Activated CD4-positive, alpha-beta T cell treated with anti-CD3 and anti-CD28 coated beads, Interleukin-2, amount 50 U/mL, for 16 hours (primary cell): ENCODE results near the gene KCNQ1OT1.

Source experiments
- DNase-seq: peaks from one replicate; pipeline ENCODE4 v3.0.0-alpha.2; 2020

The KCNQ1OT1 gene

DNA sequence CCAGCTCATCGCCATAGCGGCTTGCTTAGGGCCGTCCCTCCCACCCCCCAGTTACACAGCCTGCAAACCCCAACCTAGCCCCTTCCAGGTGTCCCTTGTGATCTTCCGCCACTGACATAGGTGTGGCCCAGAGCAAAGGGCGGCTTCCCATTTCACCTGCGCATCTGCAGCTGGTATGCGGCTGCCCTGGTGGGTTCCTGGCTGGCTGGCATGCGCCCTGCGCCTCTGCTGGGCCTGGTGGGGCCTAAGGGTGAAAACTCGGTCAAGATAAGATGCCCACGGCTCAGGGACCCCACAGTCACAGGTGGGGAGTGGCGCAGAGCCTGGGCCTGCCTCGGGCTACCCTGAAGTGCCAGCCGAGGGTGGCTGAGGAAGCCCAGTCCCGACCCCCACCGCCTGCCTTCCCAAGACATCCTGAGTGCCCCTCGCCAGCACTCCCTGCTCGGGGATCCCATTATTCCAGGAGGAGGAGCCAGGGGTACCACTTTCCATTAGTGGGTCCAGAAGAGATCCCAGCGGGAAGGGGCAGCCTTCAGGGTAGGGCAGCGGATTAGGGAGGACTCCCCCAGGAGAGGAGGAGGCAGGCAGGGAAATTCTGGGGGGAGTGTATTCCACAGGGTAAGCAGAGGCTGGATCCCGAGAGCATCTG, 36.9 kb upstream of the KCNQ1OT1 start:
- DNase-seq = no peak

- DNase-seq = no peak
These were observed 35.3 kb upstream of the KCNQ1OT1 start for GRCh38 chr11:2735053-2735589.

- no peak for DNase-seq
These were observed 34.6 kb upstream of the KCNQ1OT1 start for GRCh38 chr11:2734181-2735052.

DNA sequence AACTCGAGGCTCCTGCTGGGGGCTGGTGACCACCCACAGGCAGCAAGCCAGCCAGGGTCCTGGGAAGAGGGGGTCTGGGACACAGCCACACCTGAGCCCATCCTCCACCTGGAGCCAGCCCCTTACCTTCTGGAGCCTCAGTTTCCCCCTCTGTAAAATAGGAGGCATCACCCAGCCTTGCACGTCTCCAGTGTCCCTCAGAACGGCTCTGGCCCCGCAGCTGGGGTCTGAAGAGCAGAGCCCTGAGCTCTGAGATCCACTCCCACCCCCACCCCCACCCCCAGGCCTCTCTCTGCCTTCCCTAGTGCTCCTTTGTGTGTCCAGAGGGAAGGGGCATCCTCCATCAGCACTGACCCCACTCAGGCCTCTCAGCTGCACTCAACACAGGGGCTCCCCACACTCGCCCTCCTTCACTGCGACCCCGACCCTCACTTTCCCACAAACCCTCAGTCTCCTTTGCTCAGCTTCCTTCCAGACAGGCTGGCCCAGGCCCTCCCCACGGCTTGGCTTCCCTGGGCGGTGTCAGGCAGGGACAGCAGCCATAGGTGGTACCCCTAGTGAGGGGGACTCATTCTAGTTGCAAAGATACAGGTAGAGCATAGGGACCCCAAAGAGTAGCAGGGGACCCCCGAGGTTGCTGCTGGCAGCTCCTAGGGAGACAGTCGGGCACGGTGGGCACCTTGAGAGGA, 33.3 kb upstream of the KCNQ1OT1 start:
- DNase-seq = no peak

DNA sequence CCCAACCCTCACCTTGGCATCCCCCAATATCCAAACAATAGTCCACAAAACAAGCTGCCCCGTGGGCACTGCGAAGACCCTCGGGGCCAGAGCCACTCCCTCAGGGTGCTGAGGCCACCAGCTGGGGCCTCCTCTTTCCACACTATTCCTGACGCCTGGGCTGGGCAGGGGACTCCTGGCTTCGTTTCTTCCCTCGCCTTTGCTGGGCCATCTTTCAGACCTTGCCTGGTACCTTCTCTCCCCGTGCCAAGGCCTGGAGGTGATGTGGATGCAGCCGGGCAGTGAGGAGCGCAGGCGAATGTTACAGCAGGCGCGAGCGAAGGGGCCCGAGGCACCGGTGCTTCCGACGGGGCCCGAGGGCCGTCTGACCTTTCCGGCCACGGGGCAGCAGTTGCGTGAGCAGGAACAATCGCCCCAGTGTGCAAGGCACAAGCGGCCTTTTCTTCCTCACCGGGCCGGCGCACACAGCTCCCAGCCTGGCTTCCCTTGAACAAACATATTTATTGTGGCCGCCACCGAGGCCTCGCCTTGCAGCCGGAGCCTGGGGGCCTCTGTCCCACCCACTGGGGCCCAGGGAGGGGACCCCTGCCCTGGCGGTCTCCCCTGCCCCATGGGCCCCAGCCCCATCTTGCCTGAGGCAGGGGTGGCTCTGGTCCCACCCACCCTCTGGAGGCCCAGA, 32.6 kb upstream of the KCNQ1OT1 start:
- no peak for DNase-seq

DNA sequence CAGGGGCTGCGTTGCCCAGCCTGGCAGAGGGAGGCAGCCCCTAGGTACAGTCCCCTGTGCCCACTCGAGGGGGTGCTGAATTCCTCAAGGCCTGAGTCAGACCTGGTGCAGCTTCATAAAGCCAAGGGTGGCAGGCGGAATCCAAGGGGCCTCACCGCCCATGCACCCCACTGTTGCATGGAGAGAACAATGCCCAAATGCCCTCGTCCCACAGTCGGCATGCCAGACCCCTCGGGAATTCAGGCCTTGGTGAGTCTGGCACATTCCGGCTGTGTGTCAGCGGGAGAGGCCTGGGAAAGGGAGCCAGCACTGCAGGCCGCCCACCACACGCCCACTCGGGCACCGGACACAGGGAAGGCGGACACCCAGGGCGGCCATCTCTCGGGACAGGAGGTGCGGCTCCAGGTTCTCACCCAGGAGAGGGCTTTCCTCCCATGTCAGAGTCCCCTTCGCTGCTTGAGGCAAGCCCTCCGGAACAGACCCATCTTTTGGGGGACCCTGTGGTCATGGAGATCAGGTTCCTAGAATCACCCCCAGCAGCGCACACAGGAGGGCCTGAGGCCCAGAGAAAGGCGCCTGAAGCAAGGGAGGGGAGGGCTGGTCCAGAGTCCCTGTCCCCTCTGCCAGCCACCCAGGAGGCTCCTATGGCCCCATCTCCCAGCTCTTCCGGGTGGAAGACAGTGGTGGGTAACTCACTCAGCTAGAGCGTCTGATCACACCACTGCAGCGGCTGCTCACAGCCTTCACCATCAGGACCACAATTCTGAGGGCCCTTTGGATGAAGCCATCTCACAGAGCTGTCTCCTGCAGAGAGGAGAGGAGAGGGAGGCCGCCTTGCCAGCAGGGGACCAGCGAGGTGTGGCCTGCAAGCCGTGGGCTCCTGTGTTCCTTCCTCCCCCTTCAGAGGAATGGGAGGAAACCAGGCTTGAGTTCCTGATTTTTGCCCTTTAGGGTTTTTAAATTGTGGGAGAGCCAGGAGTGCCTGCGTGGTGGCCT, 31.6 kb upstream of the KCNQ1OT1 start:
- DNase-seq = no peak

GRCh38 chr11:2730272-2731129, 30.7 kb upstream of the KCNQ1OT1 start:
- no peak for DNase-seq

DNA sequence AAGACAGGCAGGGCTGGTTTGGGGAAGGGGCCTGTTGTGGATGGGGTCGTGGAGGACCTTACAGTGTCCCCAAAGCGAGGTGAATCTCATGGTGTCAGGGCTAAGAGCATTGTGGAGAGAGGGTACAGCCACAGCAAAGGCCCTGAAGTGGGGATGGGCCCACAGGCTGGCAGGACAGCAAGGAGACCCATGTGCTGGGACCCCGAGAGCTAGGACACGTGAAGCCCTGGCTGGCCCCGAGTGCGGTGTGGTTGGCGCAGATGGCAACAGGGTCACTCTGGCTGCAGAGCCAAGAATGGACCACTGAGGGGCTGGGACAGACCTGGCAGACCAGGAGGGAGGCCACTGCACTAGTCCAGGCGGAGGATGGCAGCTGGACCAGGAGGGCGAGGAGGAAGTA, 30.0 kb upstream of the KCNQ1OT1 start:
- no peak for DNase-seq

- DNase-seq = no peak
These were observed 29.0 kb upstream of the KCNQ1OT1 start for GRCh38 chr11:2728663-2729332.

DNA sequence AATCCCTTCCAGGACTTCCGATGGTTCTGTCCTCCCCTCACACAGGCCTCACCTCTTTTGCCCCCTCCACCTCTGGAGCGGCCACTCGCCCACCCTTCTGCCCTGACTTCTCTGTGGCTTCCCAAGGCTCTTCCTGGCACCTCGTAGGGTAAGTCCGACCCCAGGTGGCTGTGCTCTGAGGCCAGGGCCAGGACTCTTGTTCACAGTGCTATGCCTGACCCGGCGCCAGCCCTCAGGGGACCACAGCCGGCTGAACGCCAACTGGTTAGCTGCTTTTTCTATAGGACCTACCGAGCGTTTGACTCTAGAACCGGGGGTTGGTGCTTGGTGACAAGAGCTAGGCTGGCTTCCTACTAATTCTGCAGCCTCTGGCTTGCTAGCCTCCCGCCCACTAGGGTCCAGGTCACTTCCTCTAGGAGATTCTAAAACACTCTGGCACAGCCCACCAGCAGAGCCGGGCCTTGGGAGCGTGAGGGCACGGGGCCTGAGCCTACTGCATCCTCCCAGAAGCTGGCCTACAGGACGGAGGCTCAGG, 28.4 kb upstream of the KCNQ1OT1 start:
- no peak for DNase-seq

DNA sequence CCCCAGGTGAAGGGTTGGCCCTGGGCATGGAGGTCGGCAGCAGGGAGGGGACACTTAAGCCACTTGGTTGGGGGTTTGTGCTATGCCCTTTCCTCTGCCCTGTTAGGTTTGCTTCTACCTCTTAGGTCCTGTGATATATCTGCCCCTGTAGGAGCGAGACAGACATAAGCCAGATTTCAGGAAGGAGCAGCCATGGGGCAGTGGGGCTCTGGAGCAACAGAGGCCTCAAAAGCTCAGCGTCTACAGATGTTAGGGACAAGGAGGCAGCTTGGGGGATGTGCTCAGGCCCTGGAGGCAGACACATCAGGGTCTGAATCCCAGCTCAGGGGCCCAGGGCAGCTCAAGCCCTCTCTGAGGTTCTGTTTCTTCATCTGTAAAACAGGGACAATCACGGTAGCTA, 27.2 kb upstream of the KCNQ1OT1 start:
- no peak for DNase-seq

DNA sequence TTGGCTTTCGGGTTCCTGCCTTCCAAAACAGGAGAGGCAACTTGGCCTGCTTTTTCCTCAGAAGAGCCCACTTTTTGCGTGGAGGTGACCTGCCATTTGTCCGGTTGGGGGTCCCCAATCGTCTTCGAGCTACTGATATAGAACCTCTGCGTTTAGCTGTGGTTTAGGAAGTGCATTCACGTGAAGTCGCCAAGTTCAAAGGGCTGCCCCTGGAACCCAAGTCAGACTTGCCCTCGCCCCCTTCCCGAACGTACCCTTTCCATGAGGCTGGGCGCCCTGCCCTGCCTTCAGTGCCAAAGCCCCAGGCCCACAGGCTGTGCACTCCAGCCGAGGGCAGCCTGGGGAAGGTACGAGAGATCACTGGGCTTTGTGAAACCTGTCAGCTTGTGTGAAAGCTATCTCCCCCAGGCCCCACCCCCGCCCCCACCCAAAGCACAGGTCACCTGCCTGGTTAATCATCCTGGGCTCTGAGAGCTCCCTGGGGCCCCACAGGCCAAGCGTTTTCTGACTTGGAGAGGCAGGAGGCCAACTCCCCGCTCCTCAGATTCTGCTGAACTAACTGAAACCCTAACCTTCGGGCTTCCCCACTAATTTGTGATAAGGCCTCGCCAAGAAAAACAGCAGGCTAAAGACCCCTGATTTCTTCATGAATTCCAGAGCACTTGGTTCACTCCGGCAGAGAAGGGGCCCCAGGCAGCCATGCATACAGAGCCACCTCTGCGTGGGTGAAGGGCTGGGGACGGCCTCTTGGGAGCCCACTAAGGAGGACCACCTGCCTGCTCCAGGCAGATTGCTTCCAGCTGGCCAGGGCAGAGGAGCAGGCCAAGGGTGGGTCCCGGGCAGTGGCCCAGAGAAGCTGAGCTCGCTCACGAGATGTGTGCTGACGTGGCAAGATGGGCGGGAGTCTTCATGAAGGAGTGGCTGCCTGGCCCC, 25.8 kb upstream of the KCNQ1OT1 start:
- no peak for DNase-seq

DNA sequence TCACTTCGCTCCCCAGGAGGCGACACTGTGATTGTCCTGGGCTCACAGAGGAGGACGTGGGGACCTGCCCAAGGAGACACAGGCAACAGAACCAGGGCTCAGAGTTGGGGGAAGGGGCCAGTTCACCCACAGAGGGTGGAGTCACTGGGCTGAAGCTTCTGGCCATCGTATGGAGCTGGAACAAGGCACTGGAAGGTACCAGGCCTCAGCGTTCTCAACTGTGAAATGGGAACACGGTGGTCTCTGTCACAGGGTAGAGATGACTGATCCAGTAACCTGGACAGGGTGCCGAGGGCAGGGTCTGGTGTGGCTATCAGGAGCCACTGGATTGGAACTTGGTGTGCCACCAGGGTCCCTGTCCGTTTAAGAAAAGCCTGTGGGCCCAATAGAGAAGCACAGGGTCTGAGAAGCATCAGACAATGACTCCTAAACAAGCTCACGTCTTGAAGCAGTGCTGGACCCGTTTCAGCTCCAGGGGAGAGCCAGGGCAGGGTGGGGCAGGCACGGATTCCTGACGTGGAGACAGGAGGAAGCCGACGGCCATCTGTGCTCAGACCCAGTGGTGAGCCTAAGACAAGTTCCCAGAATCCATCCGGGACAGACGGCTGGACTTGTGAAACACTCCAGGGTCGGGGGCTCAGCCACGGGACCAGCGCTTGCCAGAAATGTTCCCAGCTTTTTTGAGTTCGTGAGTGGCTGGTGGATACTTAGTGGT, 25.0 kb upstream of the KCNQ1OT1 start:
- DNase-seq = no peak

DNA sequence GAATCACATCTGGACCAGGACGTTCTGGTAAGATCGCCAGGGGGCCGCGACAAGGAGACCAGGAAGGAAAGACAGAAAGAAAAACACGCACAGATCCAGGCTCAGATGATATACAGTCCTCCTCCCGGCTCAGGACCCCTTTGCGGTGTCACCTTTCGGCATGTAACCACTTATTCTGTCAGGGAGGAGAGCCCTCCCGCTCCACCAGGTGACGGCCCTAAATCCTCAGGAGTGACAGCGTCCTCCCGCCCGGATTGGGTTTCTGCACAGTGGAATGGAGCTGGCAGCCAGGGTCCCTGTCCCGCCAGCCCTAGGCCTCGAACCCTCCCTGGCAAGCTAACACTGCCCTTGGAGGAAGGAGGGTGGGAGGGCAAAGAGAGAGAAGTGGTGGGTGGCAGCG, 24.3 kb upstream of the KCNQ1OT1 start:
- DNase-seq = no peak

DNA sequence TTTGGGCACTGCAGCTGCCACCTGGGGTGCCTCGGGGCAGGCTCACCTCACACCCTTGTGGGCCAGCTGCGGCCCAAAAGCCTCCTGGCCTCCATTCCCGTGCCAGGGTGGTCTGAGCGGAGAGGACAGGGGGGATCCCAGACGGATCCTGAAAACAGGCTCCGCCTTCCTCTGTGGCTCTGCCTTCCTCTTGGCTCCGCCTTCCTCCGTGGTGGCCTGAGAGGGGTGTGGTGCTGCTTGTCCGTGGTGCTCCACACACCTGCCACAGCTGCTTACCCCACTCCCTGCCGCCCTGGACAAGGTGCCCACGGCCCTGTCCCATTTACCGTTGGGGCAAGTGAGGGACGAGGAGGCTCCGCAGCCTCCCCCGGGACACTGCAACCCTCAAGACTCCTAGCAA, 23.2 kb upstream of the KCNQ1OT1 start:
- no peak for DNase-seq

DNA sequence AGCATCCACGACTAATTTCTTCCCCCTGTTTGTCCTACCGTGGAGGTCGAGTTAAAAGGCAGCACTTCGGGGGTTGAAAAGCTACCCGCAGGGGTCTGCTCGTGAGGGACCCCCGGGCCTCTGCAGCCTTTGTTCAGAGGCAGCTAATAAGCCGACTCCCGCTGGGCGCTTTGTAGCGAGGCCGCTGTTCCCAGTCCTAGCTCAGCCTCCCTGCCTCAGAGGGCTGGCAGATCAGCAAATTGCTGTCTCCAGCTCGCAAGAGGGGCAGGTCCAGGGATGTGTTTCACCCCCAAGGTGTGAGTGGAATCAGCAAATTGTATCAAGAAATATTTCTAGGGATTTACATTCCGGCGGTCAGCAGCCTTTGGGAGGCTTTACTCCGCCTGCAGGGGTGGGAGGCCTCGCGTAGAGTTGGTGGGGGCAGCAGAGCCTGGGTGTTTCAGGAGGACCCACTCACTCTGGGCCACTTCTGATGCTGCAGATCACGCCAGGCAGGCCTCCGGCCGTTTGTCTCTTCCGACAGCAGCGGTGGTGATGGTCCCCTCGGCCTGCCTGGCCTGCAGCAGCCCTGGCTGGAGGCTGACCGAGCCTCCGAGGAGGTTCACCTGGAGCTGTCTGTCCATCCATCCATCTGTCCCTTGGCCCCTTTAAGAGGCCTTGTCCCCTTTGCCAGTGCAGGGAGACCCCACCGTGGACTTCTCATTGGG, 21.6 kb upstream of the KCNQ1OT1 start:
- DNase-seq = no peak
